Measurements from ENCODE around the gene SLC36A2.

The SLC36A2 gene

GRCh38 chr5:151283120-151283825, 64.1 kb downstream of the SLC36A2 start:
- DNase-seq (ENCODE audit: low spot score), result no peak

- DNase-seq (ENCODE audit: low spot score), result no peak
Observed at GRCh38 chr5:151281001-151281639, 66.2 kb downstream of the SLC36A2 start.

GRCh38 chr5:151280443-151280842, 66.9 kb downstream of the SLC36A2 start:
- no peak for DNase-seq (ENCODE audit: low spot score)

- DNase-seq (ENCODE audit: low spot score), result no peak
Observed at GRCh38 chr5:151278845-151279244, 68.5 kb downstream of the SLC36A2 start.

- no peak for DNase-seq (ENCODE audit: low spot score)
Observed at GRCh38 chr5:151275803-151276202, 71.6 kb downstream of the SLC36A2 start.

- no peak for DNase-seq (ENCODE audit: low spot score)
Observed at GRCh38 chr5:151274666-151275065, 72.7 kb downstream of the SLC36A2 start.

GRCh38 chr5:151271336-151271735, 76.0 kb downstream of the SLC36A2 start:
- DNase-seq (ENCODE audit: low spot score), result no peak

- DNase-seq (ENCODE audit: low spot score), result no peak
Observed at GRCh38 chr5:151270599-151270998, 76.8 kb downstream of the SLC36A2 start.

- no peak for DNase-seq (ENCODE audit: low spot score)
Observed at GRCh38 chr5:151267491-151268260, 79.7 kb downstream of the SLC36A2 start.

Data from AG08395 (cell line).